ENCODE results near the gene MT1G. TPM values are rescaled to one million over a fixed set of nuclear protein-coding genes. Genes with fewer than 3 reads are reported as not detected.

MT1G gene
- polyA plus RNA-seq, 1 of the 3 experiments (the other 2 are of a cell fraction) = 1.2 TPM

DNA sequence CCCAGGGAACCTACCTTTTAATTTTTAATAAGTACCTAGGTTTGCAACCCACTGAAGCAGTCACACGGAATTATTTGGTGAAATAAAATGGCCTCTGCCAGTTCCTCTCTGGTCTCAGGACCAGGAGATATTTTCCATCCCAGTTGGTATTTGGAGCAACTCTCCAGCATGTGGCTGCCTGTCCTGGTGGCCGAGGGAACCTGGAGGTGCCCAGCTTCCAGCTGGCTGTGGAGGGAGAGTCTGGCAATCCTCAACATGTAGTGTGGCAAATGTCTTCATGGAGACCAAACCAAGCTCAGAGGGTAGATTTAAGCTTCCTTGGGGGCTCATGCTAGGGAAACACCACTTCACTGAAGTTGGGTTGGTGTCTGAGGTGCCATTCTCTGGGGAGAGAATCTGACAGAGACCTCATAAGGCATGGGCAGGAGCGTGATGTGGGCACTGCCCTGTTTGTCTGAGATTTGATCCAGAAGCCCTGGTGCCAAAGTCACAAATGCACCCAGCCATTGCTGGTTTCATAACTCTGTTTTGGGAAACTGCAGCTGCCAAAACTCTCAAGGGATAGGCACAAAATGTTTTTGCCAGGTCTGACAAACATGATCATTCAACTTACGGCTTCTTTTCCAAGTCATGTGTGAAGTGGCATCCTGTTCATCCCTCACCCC is 17.2 kb upstream of the MT1G start:
- H3K27me3 ChIP-seq (ENCODE audit: insufficient read depth) = no peaks in the 10 kb centered on the region
- H3K9ac ChIP-seq = no peak overlapping the region
- CTCF ChIA-PET = interaction anchor here (0.9 to 6.1 kb wide), 3 partner anchors 11 to 17 kb away, joined by 3 to 41 read pairs (median 3); no protein-coding TSS in a partner anchor
- peaks cover 0 to 26% of the 10 kb centered on the region in 2 experiments; a peak in 2 of 4 replicates for H3K4me1 ChIP-seq (ENCODE audit: control insufficient read depth in 1 of 2, insufficient read depth in 2 of 2, low read depth in 1 of 2, low read length in 1 of 2)
- no peaks in the 10 kb centered on the region for H3K36me3 ChIP-seq (replicated peaks in 1 of 2; ENCODE audit: control insufficient read depth in 1 of 2, insufficient read depth in 2 of 2, low read length in 1 of 2)
- no peak overlapping the region for H3K4me3 ChIP-seq (ENCODE audit: low read depth in 2 of 2, low read length in 1 of 2)
- H3K9me2 ChIP-seq = no peaks in the 10 kb centered on the region
- DNase-seq = no peak
- H3K9me3 ChIP-seq = no peaks in the 10 kb centered on the region
- no peak overlapping the region for H2AFZ ChIP-seq (ENCODE audit: low read depth)
- no peak overlapping the region for H3K4me2 ChIP-seq
- no peak overlapping the region for H3K27ac ChIP-seq (ENCODE audit: low read depth in 2 of 2, low read length in 1 of 2)
- H3F3A ChIP-seq (replicated peaks; ENCODE audit: insufficient read depth) = no peaks in the 10 kb centered on the region
- POLR2A ChIA-PET = no interaction called here
- 97% methylated on average over 3 of the region's 4 CpGs for WGBS (ENCODE audit: low lambda C conversion rate)
- TF ChIP-seq POLR2AphosphoS5 (IDR thresholded peaks at IDR 0.05; ENCODE audit: low read depth, low read length) (no peak), FOXM1 (IDR thresholded peaks at IDR 0.05; ENCODE audit: low read depth) (no peak), RAD21 (IDR thresholded peaks at IDR 0.05; ENCODE audit: low read length) (no peak), JUND (IDR thresholded peaks at IDR 0.05) (no peak), TEAD4 (IDR thresholded peaks at IDR 0.05; ENCODE audit: borderline replicate concordance, insufficient read depth) (no peak), NFIC (IDR thresholded peaks at IDR 0.05; ENCODE audit: borderline replicate concordance) (no peak), SMC3 (IDR thresholded peaks at IDR 0.05; ENCODE audit: low read depth, low read length) (no peak), EP300 (IDR thresholded peaks at IDR 0.05; ENCODE audit: borderline replicate concordance in 1 of 2, low read depth in 1 of 2, low read length in 1 of 2) (no peak), ELF1 (IDR thresholded peaks at IDR 0.05) (no peak), NRF1 (IDR thresholded peaks at IDR 0.05; ENCODE audit: low read depth, low read length) (no peak), GATA2 (CRISPR knock-in tag; IDR thresholded peaks at IDR 0.05) (no peak), TCF12 (IDR thresholded peaks at IDR 0.05) (no peak), SIN3A (IDR thresholded peaks at IDR 0.05; ENCODE audit: borderline replicate concordance, low read depth, low read length) (no peak), MEF2A (IDR thresholded peaks at IDR 0.05; ENCODE audit: borderline replicate concordance, low read depth) (no peak)
- TF ChIP-seq, protein P1, sequence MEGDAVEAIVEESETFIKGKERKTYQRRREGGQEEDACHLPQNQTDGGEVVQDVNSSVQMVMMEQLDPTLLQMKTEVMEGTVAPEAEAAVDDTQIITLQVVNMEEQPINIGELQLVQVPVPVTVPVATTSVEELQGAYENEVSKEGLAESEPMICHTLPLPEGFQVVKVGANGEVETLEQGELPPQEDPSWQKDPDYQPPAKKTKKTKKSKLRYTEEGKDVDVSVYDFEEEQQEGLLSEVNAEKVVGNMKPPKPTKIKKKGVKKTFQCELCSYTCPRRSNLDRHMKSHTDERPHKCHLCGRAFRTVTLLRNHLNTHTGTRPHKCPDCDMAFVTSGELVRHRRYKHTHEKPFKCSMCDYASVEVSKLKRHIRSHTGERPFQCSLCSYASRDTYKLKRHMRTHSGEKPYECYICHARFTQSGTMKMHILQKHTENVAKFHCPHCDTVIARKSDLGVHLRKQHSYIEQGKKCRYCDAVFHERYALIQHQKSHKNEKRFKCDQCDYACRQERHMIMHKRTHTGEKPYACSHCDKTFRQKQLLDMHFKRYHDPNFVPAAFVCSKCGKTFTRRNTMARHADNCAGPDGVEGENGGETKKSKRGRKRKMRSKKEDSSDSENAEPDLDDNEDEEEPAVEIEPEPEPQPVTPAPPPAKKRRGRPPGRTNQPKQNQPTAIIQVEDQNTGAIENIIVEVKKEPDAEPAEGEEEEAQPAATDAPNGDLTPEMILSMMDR (IDR thresholded peaks at IDR 0.05) = no peak
- TF ChIP-seq, protein P2, sequence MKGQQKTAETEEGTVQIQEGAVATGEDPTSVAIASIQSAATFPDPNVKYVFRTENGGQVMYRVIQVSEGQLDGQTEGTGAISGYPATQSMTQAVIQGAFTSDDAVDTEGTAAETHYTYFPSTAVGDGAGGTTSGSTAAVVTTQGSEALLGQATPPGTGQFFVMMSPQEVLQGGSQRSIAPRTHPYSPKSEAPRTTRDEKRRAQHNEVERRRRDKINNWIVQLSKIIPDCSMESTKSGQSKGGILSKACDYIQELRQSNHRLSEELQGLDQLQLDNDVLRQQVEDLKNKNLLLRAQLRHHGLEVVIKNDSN (IDR thresholded peaks at IDR 0.05; ENCODE audit: borderline replicate concordance, low read depth) = no peak
- TF ChIP-seq, protein P3, sequence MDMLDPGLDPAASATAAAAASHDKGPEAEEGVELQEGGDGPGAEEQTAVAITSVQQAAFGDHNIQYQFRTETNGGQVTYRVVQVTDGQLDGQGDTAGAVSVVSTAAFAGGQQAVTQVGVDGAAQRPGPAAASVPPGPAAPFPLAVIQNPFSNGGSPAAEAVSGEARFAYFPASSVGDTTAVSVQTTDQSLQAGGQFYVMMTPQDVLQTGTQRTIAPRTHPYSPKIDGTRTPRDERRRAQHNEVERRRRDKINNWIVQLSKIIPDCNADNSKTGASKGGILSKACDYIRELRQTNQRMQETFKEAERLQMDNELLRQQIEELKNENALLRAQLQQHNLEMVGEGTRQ (IDR thresholded peaks at IDR 0.05; ENCODE audit: borderline replicate concordance, low read depth, low read length) = no peak
- TF ChIP-seq, protein P4, sequence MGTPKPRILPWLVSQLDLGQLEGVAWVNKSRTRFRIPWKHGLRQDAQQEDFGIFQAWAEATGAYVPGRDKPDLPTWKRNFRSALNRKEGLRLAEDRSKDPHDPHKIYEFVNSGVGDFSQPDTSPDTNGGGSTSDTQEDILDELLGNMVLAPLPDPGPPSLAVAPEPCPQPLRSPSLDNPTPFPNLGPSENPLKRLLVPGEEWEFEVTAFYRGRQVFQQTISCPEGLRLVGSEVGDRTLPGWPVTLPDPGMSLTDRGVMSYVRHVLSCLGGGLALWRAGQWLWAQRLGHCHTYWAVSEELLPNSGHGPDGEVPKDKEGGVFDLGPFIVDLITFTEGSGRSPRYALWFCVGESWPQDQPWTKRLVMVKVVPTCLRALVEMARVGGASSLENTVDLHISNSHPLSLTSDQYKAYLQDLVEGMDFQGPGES (IDR thresholded peaks at IDR 0.05; ENCODE audit: low read depth, low read length) = no peak
- TF ChIP-seq, protein P5, sequence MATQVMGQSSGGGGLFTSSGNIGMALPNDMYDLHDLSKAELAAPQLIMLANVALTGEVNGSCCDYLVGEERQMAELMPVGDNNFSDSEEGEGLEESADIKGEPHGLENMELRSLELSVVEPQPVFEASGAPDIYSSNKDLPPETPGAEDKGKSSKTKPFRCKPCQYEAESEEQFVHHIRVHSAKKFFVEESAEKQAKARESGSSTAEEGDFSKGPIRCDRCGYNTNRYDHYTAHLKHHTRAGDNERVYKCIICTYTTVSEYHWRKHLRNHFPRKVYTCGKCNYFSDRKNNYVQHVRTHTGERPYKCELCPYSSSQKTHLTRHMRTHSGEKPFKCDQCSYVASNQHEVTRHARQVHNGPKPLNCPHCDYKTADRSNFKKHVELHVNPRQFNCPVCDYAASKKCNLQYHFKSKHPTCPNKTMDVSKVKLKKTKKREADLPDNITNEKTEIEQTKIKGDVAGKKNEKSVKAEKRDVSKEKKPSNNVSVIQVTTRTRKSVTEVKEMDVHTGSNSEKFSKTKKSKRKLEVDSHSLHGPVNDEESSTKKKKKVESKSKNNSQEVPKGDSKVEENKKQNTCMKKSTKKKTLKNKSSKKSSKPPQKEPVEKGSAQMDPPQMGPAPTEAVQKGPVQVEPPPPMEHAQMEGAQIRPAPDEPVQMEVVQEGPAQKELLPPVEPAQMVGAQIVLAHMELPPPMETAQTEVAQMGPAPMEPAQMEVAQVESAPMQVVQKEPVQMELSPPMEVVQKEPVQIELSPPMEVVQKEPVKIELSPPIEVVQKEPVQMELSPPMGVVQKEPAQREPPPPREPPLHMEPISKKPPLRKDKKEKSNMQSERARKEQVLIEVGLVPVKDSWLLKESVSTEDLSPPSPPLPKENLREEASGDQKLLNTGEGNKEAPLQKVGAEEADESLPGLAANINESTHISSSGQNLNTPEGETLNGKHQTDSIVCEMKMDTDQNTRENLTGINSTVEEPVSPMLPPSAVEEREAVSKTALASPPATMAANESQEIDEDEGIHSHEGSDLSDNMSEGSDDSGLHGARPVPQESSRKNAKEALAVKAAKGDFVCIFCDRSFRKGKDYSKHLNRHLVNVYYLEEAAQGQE (IDR thresholded peaks at IDR 0.05; ENCODE audit: low read depth, low read length) = no peak
- TF ChIP-seq, protein P6, sequence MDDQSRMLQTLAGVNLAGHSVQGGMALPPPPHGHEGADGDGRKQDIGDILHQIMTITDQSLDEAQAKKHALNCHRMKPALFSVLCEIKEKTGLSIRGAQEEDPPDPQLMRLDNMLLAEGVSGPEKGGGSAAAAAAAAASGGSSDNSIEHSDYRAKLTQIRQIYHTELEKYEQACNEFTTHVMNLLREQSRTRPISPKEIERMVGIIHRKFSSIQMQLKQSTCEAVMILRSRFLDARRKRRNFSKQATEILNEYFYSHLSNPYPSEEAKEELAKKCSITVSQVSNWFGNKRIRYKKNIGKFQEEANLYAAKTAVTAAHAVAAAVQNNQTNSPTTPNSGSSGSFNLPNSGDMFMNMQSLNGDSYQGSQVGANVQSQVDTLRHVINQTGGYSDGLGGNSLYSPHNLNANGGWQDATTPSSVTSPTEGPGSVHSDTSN (IDR thresholded peaks at IDR 0.05) = no peak
- H4K20me1 ChIP-seq (ENCODE audit: insufficient read depth) = no peaks in the 10 kb centered on the region
- H3K79me2 ChIP-seq (ENCODE audit: insufficient read depth) = peaks cover 9% of the 10 kb centered on the region; the same call in 1 of the 2 replicates

Data from SK-N-SH (cell line).